NCI-H510A (cell line): Measurements from ENCODE around the gene GAB3.

ENCODE experiments used
- DNase-seq: peaks from one replicate; lab custom pipeline; 2025; lab: John Stamatoyannopoulos, UW

GAB3 gene

DNA sequence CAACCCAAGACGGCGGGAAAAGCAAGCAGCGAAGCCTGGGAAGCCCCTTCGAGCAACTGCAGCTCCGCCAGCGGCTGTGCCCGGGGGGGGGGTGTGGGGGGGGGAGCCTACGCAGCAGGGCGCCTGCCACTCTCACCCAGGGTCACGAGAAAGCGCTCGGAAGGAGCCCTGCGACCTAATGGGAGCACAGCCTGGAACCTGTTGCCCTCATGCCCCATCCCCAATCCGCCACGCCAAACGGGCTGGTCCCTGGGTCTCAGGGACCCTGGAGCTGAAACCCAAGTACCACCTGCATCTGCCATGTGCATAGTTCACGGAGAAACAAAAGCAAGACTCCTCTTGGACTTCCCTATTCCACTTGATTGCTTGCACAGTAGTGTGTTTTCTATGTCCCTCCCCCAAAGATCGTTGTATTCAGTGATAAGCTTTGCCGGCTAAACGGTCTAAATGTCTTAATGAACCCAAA, 359 bp upstream of the GAB3 start:
- no peak for DNase-seq

DNA sequence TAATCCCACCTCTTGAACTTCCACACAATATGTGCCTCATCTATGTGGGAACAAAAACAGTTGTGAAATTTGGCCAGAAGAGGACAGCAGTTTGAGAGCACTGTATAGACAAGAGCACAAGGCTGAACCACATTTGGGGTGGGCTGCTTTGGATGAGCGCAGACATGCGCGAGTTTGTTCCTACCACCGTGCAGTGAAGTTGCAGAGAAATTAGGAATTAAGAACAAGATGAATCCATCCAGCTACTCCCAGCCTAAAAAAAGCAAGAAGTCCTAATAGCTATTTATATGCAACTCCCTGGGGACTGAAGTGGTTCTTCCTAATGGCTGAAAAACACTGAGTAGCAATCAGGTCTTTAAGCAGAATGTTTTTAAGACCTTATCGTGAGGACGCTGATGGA, 1.0 kb downstream of the GAB3 start:
- DNase-seq = no peak

GRCh38 chrX:154748712-154749339, 2.1 kb downstream of the GAB3 start:
- no peak for DNase-seq

GRCh38 chrX:154742613-154743012, 8.3 kb downstream of the GAB3 start:
- DNase-seq = no peak

- no peak for DNase-seq
Observed at GRCh38 chrX:154739952-154740465, 10.9 kb downstream of the GAB3 start.

DNA sequence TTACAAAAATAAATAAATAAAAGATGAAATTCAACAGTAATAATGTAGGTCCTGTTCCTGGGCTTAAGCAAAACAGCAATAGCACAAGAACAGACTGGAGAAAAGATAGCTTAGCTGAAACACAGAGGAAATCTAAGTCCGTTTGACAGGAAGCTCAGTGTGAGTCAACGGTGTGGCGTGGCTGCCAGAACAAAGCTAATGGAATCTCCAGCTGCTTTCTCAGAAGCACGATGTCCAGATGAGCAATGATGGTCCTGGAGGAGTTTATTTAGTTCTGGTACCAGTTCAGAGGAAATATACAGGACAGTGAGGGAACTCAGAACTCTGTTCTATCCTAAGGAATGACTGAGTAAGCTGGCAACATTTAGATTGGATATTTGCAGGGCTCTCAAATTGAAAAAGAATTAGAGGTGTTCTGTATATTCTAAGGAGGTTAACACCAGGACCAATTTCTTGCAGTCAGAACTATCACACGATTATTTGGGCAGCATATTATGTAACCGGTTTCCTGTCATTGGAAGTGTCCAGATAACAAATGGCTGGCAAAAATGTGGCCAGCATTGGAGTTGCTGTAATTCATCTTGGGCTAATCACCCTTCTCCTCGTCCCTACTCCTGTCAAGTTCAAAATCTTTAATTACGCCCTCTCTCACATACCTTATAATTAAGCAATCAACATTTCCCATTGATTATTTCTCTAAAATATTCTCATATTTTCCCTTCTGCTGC, 12.7 kb downstream of the GAB3 start:
- DNase-seq = no peak

- DNase-seq = no peak
Observed at GRCh38 chrX:154737136-154737535, 13.7 kb downstream of the GAB3 start.

DNA sequence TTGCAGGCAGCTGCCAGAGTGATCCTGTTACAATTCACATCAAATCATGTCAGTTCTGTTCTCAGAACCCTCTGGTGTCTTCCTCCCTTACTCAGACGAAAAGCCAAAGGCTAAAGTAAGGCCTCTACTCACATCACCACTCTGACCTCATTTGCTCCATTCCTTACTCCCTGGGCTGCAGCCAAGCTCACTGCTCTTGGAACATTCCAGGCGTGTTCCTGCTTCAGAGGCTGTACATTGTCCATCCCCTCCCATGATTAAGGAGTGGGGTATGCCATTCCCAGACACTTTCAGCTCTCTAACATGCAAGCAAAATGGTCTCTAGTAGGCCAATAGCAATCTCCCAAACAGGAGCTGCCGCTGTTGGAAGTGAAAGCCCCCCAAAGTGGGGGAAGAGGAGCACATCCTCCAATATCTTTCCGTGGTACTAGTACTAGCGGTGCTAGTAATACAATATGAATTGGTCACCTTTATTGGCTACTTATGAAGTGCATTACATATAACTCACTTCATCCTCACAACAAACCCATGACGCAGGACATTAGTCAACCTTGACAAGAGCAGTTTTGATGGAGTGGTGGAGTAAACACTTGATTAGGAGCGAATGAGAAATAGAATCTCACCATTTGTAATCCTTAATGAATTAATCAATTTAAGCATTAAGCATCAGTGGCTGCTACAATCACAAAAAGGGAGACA, 15.0 kb downstream of the GAB3 start:
- DNase-seq = no peak

- DNase-seq = no peak
Observed at GRCh38 chrX:154734061-154734781, 16.7 kb downstream of the GAB3 start.

GRCh38 chrX:154733066-154733425, 17.8 kb downstream of the GAB3 start:
- no peak for DNase-seq

- DNase-seq = no peak
Observed at GRCh38 chrX:154732421-154733065, 18.3 kb downstream of the GAB3 start.

DNA sequence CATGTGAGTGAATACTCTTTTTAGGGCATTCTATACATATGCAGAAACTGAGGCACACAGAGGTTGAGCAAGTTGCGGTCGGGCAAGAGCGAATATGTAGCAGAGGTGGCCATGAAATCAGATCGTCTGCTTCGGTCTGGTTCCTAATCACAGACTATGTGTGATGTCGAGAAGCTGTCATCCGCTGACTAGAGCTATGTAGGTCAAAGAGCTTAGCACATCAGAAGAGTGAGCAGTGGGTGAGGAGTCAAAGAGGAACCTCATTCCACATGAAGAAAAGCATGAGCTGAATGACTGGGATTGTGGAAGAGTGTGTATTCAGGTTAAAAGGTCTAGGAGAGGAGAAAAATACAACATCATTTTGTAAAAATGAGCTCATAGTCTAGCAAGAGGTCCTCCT, 19.0 kb downstream of the GAB3 start:
- no peak for DNase-seq

DNA sequence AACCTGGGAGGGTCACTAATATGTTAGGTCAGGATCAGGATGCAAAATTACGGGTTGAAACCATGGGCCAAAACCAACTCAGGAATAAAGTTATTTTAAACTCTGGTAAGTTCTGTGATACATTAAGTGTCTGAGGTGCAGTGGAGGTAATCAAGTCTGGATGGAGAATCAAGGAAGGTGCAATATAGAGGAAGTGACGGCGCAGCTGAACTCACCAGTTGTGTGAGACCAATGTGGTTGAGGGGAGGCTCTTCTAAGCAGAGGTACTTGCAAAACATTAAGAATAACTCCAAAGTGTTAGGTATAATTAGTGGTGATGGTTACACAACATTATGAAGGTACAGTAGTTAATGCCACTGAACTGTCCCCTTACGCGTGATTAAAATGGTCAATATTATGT, 19.7 kb downstream of the GAB3 start:
- DNase-seq = no peak

GRCh38 chrX:154730253-154730891, 20.5 kb downstream of the GAB3 start:
- DNase-seq = no peak

GRCh38 chrX:154729439-154729838, 21.4 kb downstream of the GAB3 start:
- DNase-seq = no peak

GRCh38 chrX:154728431-154729190, 22.3 kb downstream of the GAB3 start:
- no peak for DNase-seq

- no peak for DNase-seq
Observed at GRCh38 chrX:154727871-154728270, 23.0 kb downstream of the GAB3 start.

GRCh38 chrX:154727418-154727817, 23.5 kb downstream of the GAB3 start:
- DNase-seq = no peak

- no peak for DNase-seq
Observed at GRCh38 chrX:154724993-154725756, 25.7 kb downstream of the GAB3 start.

DNA sequence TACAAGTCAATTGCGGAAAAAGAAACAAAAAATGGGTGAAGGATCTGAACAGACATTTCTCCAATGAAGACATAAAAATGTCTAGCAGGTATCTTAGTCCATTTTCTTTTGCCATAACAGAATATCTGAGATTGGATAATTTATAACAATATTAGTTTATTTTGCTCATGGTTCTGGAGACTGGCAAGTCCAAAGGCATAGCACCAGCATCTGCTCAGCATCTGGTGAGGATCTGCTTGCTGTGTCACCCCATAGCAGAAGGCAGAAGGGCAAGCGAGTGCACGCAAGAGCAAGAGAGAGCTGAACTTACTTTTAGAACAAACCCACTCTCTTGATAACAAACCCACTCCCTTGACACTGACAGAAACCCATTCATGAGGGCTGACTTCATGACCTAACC, 29.7 kb downstream of the GAB3 start:
- DNase-seq = no peak
